ENCODE results near the gene TNNI3K.

GRCh38 chr1:74455390-74455789 is 220.2 kb downstream of the TNNI3K start:
- TF ChIP-seq ZNF274 (IDR thresholded peaks at IDR 0.05; ENCODE audit: low read depth, low read length), result no peak
- no peak for TF ChIP-seq SUZ12 (IDR thresholded peaks at IDR 0.05; ENCODE audit: extremely low read depth, insufficient read depth, insufficient read length)
- no peak for TF ChIP-seq YY1 (IDR thresholded peaks at IDR 0.05; ENCODE audit: insufficient read depth, insufficient read length)
